ENCODE results near the gene POLR1G. TPM values are rescaled to one million over a fixed set of nuclear protein-coding genes. Genes with fewer than 3 reads are reported as not detected.

The POLR1G gene
- total and polyA plus RNA-seq, 9 of the 15 experiments (the other 6 are each of a cell fraction or from before 2014, with no cell fraction given): 3.0 to 50.1 (median 27.4) TPM

GRCh38 chr19:45370410-45371204 lies 35.8 kb upstream of the POLR1G start, which contains the start of gene ERCC2 (continued):
- 0 out of 4 replicates have a peak, but pooled peaks of 1 of the 2 experiments have one; percentile 44 for TF ChIP-seq MNT (conservative IDR thresholded peaks at IDR 0.05)
- no peak for TF ChIP-seq KAT2B (IDR thresholded peaks at IDR 0.05; ENCODE audit: low read depth, low read length)
- no peak for TF ChIP-seq TCF7 (IDR thresholded peaks at IDR 0.05; ENCODE audit: borderline replicate concordance)
- TF ChIP-seq SNRNP70 (optimal IDR thresholded peaks at IDR 0.05; ENCODE audit: low read depth, low read length): no peak
- no peak for TF ChIP-seq CHCHD3 (CRISPR knock-in tag; IDR thresholded peaks at IDR 0.05)
- no peak for TF ChIP-seq HNRNPUL1 (IDR thresholded peaks at IDR 0.05; ENCODE audit: low read length)
- TF ChIP-seq ZNF324 (CRISPR knock-in tag; IDR thresholded peaks at IDR 0.05): no peak
- no peak for TF ChIP-seq SREBF1 (IDR thresholded peaks at IDR 0.05; ENCODE audit: borderline replicate concordance, low read depth, low read length)
- peak; percentile 73 for TF ChIP-seq PHF8 (IDR thresholded peaks at IDR 0.05; ENCODE audit: borderline replicate concordance, low read length)
- peak; percentile 41; the same call in 1 of the 2 replicates for TF ChIP-seq TRIM28 (IDR thresholded peaks at IDR 0.05)
- no peak for TF ChIP-seq RREB1 (CRISPR knock-in tag; IDR thresholded peaks at IDR 0.05)
- no peak for TF ChIP-seq KLF6 (CRISPR knock-in tag; IDR thresholded peaks at IDR 0.05; ENCODE audit: borderline replicate concordance)
- TF ChIP-seq TRIM24 (IDR thresholded peaks at IDR 0.05): 0 out of 4 replicates have a peak, but pooled peaks of 1 of the 2 experiments have one; percentile 12
- no peak for TF ChIP-seq ZNF408 (CRISPR knock-in tag; IDR thresholded peaks at IDR 0.05; ENCODE audit: low read depth)
- TF ChIP-seq MAFF (IDR thresholded peaks at IDR 0.05; ENCODE audit: low read length): no peak
- no peak for TF ChIP-seq SRSF9 (IDR thresholded peaks at IDR 0.05; ENCODE audit: borderline replicate concordance, low read depth, low read length)
- no peak for TF ChIP-seq CBX8 (IDR thresholded peaks at IDR 0.05; ENCODE audit: borderline replicate concordance, extremely low read depth, low read depth, low read length, poor library complexity, severe bottlenecking)
- no peak for TF ChIP-seq ZNF644 (tag; IDR thresholded peaks at IDR 0.05; ENCODE audit: low read depth)
- TF ChIP-seq TEAD4 (IDR thresholded peaks at IDR 0.05; ENCODE audit: low read length): no peak
- no peak for TF ChIP-seq TEAD4 (CRISPR knock-in tag; IDR thresholded peaks at IDR 0.05; ENCODE audit: borderline replicate concordance)
- TF ChIP-seq C11orf30 (IDR thresholded peaks at IDR 0.05; ENCODE audit: low read depth): peak; percentile 77
- no peak for TF ChIP-seq E2F3 (CRISPR knock-in tag; IDR thresholded peaks at IDR 0.05)

Measured in K562 (cell line).